Smooth muscle cell (in vitro differentiated cells): ENCODE measurements around the gene PTCD1. TPM values are rescaled to one million over a fixed set of nuclear protein-coding genes. Genes with fewer than 3 reads are reported as not detected.

Experiments
- DNase-seq: peaks from one replicate; lab custom pipeline; 2025; ENCODE audit not compliant: unreplicated experiment; lab: John Stamatoyannopoulos, UW
- H2AFZ ChIP-seq: fragments of 200-600 bp; sonication (generic); 2 replicates; pipeline ENCODE4 v1.6.0; 2016; ENCODE audit warnings: antibody characterized with exemption, low read depth, mild to moderate bottlenecking
- H3F3A ChIP-seq: fragments of 200-600 bp; sonication (generic); 2 replicates; pipeline ENCODE4 v1.6.0; 2017; ENCODE audit warnings: antibody characterized with exemption, low read depth
- H3K27ac ChIP-seq: fragments of 200-600 bp; sonication (generic); 2 replicates; pipeline ENCODE4 v1.5.1; 2016; ENCODE audit warnings: low read depth, mild to moderate bottlenecking
- H3K27me3 ChIP-seq: fragments of 200-600 bp; sonication (generic); 2 replicates; pipeline ENCODE4 v1.6.1; 2016; ENCODE audit warnings: low read depth, mild to moderate bottlenecking
- H3K36me3 ChIP-seq: fragments of 200-600 bp; sonication (generic); 2 replicates; pipeline ENCODE4 v1.5.1; 2016; ENCODE audit warnings: low read depth
- H3K4me1 ChIP-seq: fragments of 200-600 bp; sonication (generic); 2 replicates; pipeline ENCODE4 v1.5.1; 2016; ENCODE audit warnings: low read depth
- H3K4me2 ChIP-seq: fragments of 200-600 bp; sonication (generic); 2 replicates; pipeline ENCODE4 v1.6.0; 2016; ENCODE audit warnings: mild to moderate bottlenecking
- H3K4me3 ChIP-seq: fragments of 200-600 bp; sonication (generic); 2 replicates; pipeline ENCODE4 v1.5.1; 2016; ENCODE audit warnings: mild to moderate bottlenecking
- H3K79me2 ChIP-seq: fragments of 200-600 bp; sonication (generic); 2 replicates; pipeline ENCODE4 v1.6.0; 2016; ENCODE audit warnings: low read depth, mild to moderate bottlenecking
- H3K9ac ChIP-seq: fragments of 200-600 bp; sonication (generic); 2 replicates; pipeline ENCODE4 v1.6.0; 2016; ENCODE audit warnings: low read depth
- H3K9me3 ChIP-seq: fragments of 200-600 bp; sonication (generic); replicated peaks from 2 replicates; pipeline ENCODE4 v1.5.1; 2016; ENCODE audit warnings: low read depth
- H4K20me1 ChIP-seq: fragments of 200-600 bp; sonication (generic); 2 replicates; pipeline ENCODE4 v1.6.0; 2016; ENCODE audit warnings: low read depth
- CTCF ChIP-seq: fragments of 200-600 bp; sonication (generic); IDR thresholded peaks from 2 replicates; pipeline ENCODE4 v1.5.1; 2017; ENCODE audit warnings: borderline replicate concordance, mild to moderate bottlenecking, antibody characterized with exemption; ENCODE audit not compliant: insufficient read depth, poor library complexity, severe bottlenecking
- WGBS: methylation state at CpG from one replicate; pipeline ENCODE4 v1.1.7; 2016; ENCODE audit warnings: low lambda C conversion rate; 5-methylcytosine and 5-hydroxymethylcytosine counted together
- polyA plus RNA-seq: library from polyadenylated mRNA; unstranded; fragments of >200 nt; fragmentation: Nextera tagmentation; extraction: Ambion mirVana; gene quantifications from 2 replicates; pipeline ENCODE4 v1.2.1, GENCODE V29; 2016
- total RNA-seq: library from RNA; depleted of rRNA; stranded (reverse); fragments of >200 nt; gene quantifications from 2 replicates; pipeline ENCODE4 v1.2.3, GENCODE V29; 2014

Gene PTCD1
- total and polyA plus RNA-seq, 2 experiments from 2014 or later: 4.5 to 10.8 TPM

DNA sequence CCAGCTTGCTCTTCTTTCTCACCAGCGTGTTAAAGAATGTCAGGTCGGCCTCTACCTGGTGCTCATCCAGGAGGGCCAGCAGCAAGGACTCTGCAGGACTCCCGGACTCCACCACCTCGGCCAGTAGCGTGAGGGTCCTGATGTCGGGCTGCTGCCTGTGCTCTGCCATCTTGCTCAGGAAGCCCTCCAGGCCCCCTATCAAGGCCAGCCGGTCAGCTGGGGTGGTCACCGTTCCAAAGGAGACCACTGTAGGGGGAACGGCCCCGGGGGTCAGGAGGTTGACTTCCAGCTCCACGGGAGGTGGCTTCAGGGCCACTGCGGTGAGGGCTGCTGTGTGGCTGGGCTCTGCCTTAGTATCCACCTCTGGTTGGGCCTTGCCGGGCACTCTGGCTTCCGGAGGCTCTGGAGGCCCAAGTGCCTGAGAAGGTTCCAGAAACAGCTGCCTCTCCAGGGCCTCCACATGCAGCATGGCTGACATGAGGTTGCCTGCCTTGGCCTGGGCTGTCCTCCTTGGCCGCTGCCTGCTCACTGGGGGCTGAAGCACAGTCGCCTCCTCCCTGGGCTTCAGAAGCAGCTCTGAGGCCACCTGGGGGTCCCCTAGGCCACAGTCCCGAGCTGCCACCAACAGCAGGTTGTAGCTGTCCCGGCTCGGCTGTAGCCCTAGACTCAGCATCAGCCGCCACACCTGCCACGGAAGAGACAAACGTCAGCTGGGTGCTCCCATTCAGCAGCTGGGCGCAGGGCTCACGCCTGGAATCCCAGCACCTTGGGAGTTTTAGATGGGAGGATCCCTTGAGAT is 13.5 kb downstream of the PTCD1 start:
- Histone ChIP-seq H3K4me2 (no peak overlapping the region), H2AFZ (no peak overlapping the region), H3K9ac (no peak overlapping the region), H4K20me1 (peaks cover 9% of the 10 kb centered on the region), H3K36me3 (peaks cover 3% of the 10 kb centered on the region), H3K9me3 (no peaks in the 10 kb centered on the region), H3K79me2 (no peaks in the 10 kb centered on the region), H3K4me3 (no peak overlapping the region), H3K4me1 (no peaks in the 10 kb centered on the region), H3K27ac (no peak overlapping the region), H3K27me3 (no peaks in the 10 kb centered on the region), H3F3A (peaks cover 6% of the 10 kb centered on the region)
- 99% methylated on average over 24 of the region's 24 CpGs for WGBS
- TF ChIP-seq CTCF: no peak
- no peak for DNase-seq

DNA sequence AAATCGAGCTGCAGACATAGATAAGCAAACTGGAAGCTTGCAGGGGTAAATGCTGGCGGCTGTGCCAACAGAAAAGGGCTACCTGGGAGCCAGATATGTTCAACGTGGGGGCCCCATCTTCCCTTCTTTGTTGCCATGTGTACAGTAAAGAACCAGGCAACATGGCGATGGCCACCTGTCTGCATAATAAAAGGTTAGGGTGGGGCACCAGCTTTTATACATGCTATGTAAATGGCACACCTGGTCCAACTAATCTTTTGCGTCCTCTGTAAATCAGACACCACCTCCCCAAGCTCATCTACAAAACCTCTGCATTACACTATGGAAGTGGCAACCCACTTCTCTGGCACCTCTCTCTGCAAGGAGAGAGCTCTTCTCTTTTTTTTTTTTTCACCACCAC is 16.0 kb downstream of the PTCD1 start:
- no peaks in the 10 kb centered on the region for H3K79me2 ChIP-seq
- H3K9ac ChIP-seq: no peak overlapping the region
- no peak for DNase-seq
- no peaks in the 10 kb centered on the region for H3K4me1 ChIP-seq
- H3K27ac ChIP-seq: no peak overlapping the region
- peaks cover 23% of the 10 kb centered on the region for H4K20me1 ChIP-seq
- H3K36me3 ChIP-seq: no peaks in the 10 kb centered on the region
- peaks cover 6% of the 10 kb centered on the region for H3F3A ChIP-seq
- TF ChIP-seq CTCF: no peak
- no peak overlapping the region for H2AFZ ChIP-seq
- H3K9me3 ChIP-seq: no peaks in the 10 kb centered on the region
- no peaks in the 10 kb centered on the region for H3K27me3 ChIP-seq
- 93% methylated on average over 5 of the region's 5 CpGs for WGBS
- no peak overlapping the region for H3K4me3 ChIP-seq
- no peak overlapping the region for H3K4me2 ChIP-seq

DNA sequence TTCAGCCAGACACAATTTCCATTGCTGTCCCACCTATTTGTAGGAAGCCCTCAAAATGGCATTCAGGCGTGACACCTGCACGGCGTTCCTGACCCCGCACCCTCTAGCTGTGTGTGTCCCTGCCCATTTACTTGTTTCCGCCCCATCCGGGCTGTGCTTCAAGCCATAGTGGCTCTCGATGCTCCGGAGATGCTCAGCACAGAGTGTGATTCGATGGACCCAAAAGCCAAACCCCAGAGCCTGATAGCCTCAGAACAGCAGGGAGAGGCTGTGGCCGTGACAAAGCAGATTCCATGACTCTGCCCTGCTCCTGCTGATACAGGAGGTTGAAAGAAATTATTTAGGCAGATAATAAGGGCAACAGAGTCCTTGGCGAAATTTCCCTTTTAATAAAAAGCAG is 16.4 kb downstream of the PTCD1 start:
- no peak for TF ChIP-seq CTCF
- H3K27me3 ChIP-seq: no peaks in the 10 kb centered on the region
- no peak overlapping the region for H3K9ac ChIP-seq
- no peak overlapping the region for H3K4me2 ChIP-seq
- whole genome bisulfite sequencing: 96% methylated on average over 11 of the region's 11 CpGs
- peaks cover 6% of the 10 kb centered on the region for H3F3A ChIP-seq
- H4K20me1 ChIP-seq: peaks cover 23% of the 10 kb centered on the region
- no peaks in the 10 kb centered on the region for H3K79me2 ChIP-seq
- peaks cover 4% of the 10 kb centered on the region for H3K36me3 ChIP-seq
- no peak overlapping the region for H2AFZ ChIP-seq
- H3K27ac ChIP-seq: no peak overlapping the region
- H3K4me3 ChIP-seq: no peak overlapping the region
- DNase-seq: no peak
- no peaks in the 10 kb centered on the region for H3K9me3 ChIP-seq
- no peaks in the 10 kb centered on the region for H3K4me1 ChIP-seq

DNA sequence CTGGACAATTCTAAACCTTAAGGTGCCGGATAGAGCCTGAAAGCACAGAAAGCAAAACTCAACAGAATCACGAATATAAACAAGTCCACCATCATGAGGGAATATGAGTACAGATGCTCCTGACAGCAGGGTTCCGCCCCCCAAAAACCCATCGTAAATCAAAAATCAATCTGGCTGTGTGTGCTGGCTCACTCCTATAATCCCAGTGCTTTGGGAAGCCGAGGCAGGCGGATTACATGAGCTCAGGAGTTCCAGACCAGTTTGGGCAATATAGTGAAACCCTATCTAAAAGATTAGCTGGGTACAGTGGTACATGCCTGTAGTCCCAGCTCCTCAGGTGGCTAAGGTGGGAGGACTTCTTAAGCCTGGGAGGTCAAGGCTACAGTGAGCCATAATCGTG is 17.6 kb downstream of the PTCD1 start:
- Histone ChIP-seq H3K27me3 (no peaks in the 10 kb centered on the region), H3K79me2 (no peaks in the 10 kb centered on the region), H2AFZ (no peak overlapping the region), H3K4me1 (no peaks in the 10 kb centered on the region), H3K36me3 (peaks cover 8% of the 10 kb centered on the region), H3K4me2 (no peak overlapping the region), H3K9me3 (no peaks in the 10 kb centered on the region), H3K9ac (no peak overlapping the region), H4K20me1 (peaks cover 25% of the 10 kb centered on the region), H3K4me3 (no peak overlapping the region), H3K27ac (no peak overlapping the region), H3F3A (peaks cover 6% of the 10 kb centered on the region)
- no peak for DNase-seq
- no peak for TF ChIP-seq CTCF
- WGBS: 76% methylated on average over 7 of the region's 7 CpGs
